HepG2 (cell line): Measurements from ENCODE around the gene TRMU. TPM values are rescaled to one million over a fixed set of nuclear protein-coding genes. Genes with fewer than 3 reads are reported as not detected.

Source experiments
- ATAC-seq: fragments of 200-7000 bp; cut with Tn5 transposase; 3 replicates; pipeline ENCODE4 v1.9.1; 2020; ENCODE audit warnings: mild to moderate bottlenecking, moderate library complexity
- BruUV-seq: library from RNA; stranded (reverse); fragments of 400-500 nt; replicated peaks from 2 replicates; lab custom pipeline; 2021; lab: Mats Ljungman, UMichigan
- CTCF ChIA-PET: fragments of 300-600 bp; formaldehyde crosslinking; extraction: SDS; loops from one replicate; lab custom pipeline; 2021; ENCODE audit warnings: low total read pairs, inconsistent platforms, low intra/inter-chr PET ratio; lab: Yijun Ruan, JAX
- POLR2A ChIA-PET: fragments of 350-600 bp; sonication (Branson Sonifier 250); formaldehyde crosslinking; loops from one replicate; lab custom pipeline; 2020; ENCODE audit warnings: antibody characterized with exemption, inconsistent platforms; lab: Yijun Ruan, JAX
- DNase-seq: peaks from one replicate; pipeline ENCODE4 v3.0.0-alpha.2; 2015; ENCODE audit warnings: low spot score
- FAIRE-seq: peaks from 3 replicates; lab custom pipeline; 2011; peaks lifted over from hg19 to GRCh38; lab: Jason Lieb, UNC
- H2AFZ ChIP-seq: one replicate; pipeline ENCODE4 v1.6.1; 2011; ENCODE audit warnings: low read length, inconsistent platforms
- H3K27ac ChIP-seq: fragments of 300-600 bp; 3 replicates; pipeline ENCODE4 v1.8.0; 2011; ENCODE audit warnings: mixed run types, mild to moderate bottlenecking, mixed read lengths, low read length, inconsistent platforms; ENCODE audit not compliant: insufficient read depth; ENCODE audit errors: extremely low read length
- H3K27me3 ChIP-seq, 2 experiments: fragments of 200-600 bp in 1 of 2; 2 replicates in 1 of 2; 3 replicates in 1 of 2; pipeline versions ENCODE4 v1.6.0 to v1.8.0; 2011; ENCODE audit warnings: low read length in 2 of 2, mild to moderate bottlenecking in 2 of 2, moderate library complexity in 2 of 2, inconsistent platforms in 1 of 2; ENCODE audit not compliant: insufficient read depth in 2 of 2, control insufficient read depth in 1 of 2
- H3K36me3 ChIP-seq, 2 experiments: fragments of 200-600 bp in 1 of 2; replicated peaks in 1 of 2; 2 replicates in 1 of 2; 3 replicates in 1 of 2; pipeline versions ENCODE4 v1.5.1 to v1.8.0; 2011; ENCODE audit warnings: low read length in 2 of 2, inconsistent platforms in 1 of 2; ENCODE audit not compliant: insufficient read depth in 2 of 2, control insufficient read depth in 1 of 2
- H3K4me1 ChIP-seq: 2 replicates; pipeline ENCODE4 v1.5.1; 2012; ENCODE audit warnings: low read length, inconsistent platforms; ENCODE audit not compliant: insufficient read depth
- H3K4me2 ChIP-seq: 2 replicates; pipeline ENCODE4 v1.6.0; 2011; ENCODE audit warnings: low read depth, low read length, inconsistent platforms
- H3K4me3 ChIP-seq, 3 experiments: fragments of 200-600 bp in 1 of 3; sonication (generic), shearing (Covaris generic) in 1 of 3; replicated peaks in 1 of 3; 2 replicates each; pipeline ENCODE4 v1.5.1; 2011 to 2016; ENCODE audit warnings: low read length in 3 of 3, inconsistent platforms in 2 of 3, low read depth in 2 of 3, mild to moderate bottlenecking in 2 of 3, control low read depth in 1 of 3, mixed read lengths in 1 of 3; ENCODE audit not compliant: insufficient read depth in 1 of 3
- H3K79me2 ChIP-seq: one replicate; pipeline ENCODE4 v1.6.1; 2011; ENCODE audit warnings: low read length, inconsistent platforms; ENCODE audit not compliant: insufficient read depth
- H3K9ac ChIP-seq: 2 replicates; pipeline ENCODE4 v1.6.0; 2011; ENCODE audit warnings: mild to moderate bottlenecking, low read depth, low read length, inconsistent platforms; ENCODE audit not compliant: insufficient read depth
- H3K9me3 ChIP-seq: 2 replicates; pipeline ENCODE4 v1.5.1; 2012; ENCODE audit warnings: mild to moderate bottlenecking, low read length
- H4K20me1 ChIP-seq: 2 replicates; pipeline ENCODE4 v1.6.0; 2011; ENCODE audit warnings: inconsistent platforms, mild to moderate bottlenecking, low read length, moderate library complexity; ENCODE audit not compliant: insufficient read depth
- HBP1 ChIP-seq: IDR thresholded peaks from 2 replicates; pipeline ENCODE4 v1.6.1; 2016; ENCODE audit warnings: low read depth, control low read depth
- IRF1 ChIP-seq: sonication (generic); formaldehyde crosslinking; IDR thresholded peaks from 2 replicates; pipeline ENCODE4 v1.4.0; 2020; ENCODE audit warnings: low read depth, mild to moderate bottlenecking, missing genetic modification reagents
- KDM6A ChIP-seq: IDR thresholded peaks from 2 replicates; pipeline ENCODE4 v1.6.1; 2016; ENCODE audit warnings: low read depth
- NR0B2 ChIP-seq: sonication (generic); formaldehyde crosslinking; IDR thresholded peaks from 2 replicates; pipeline ENCODE4 v1.4.0; 2020; ENCODE audit warnings: mild to moderate bottlenecking, missing genetic modification reagents
- PCBP2 ChIP-seq: fragments of 200-400 bp; formaldehyde crosslinking; optimal IDR thresholded peaks from 2 replicates; pipeline ENCODE3; 2018; ENCODE audit warnings: low read length, low read depth; ENCODE audit not compliant: poor library complexity, severe bottlenecking
- PLRG1 ChIP-seq: fragments of 450-650 bp; conservative IDR thresholded peaks from 2 replicates; pipeline ENCODE4 v1.6.1; 2016
- PRPF4 ChIP-seq: fragments of 200-400 bp; formaldehyde crosslinking; IDR thresholded peaks from 2 replicates; pipeline ENCODE4 v1.6.1; 2016; ENCODE audit warnings: low read length, low read depth; ENCODE audit not compliant: poor library complexity, severe bottlenecking
- REXO4 ChIP-seq: sonication (generic); formaldehyde crosslinking; IDR thresholded peaks from 2 replicates; pipeline ENCODE4 v1.8.0; 2022; ENCODE audit warnings: missing genetic modification reagents, mild to moderate bottlenecking, borderline replicate concordance
- SIX1 ChIP-seq: sonication (generic); formaldehyde crosslinking; IDR thresholded peaks from 2 replicates; pipeline ENCODE4 v1.4.0; 2020; ENCODE audit warnings: missing genetic modification reagents, borderline replicate concordance
- SRSF4 ChIP-seq: fragments of 200-400 bp; formaldehyde crosslinking; IDR thresholded peaks from one replicate; pipeline ENCODE4 v1.6.1; 2018; ENCODE audit warnings: mild to moderate bottlenecking, low read depth, low read length, moderate library complexity; ENCODE audit not compliant: poor library complexity, severe bottlenecking
- ZNF225 ChIP-seq: sonication (generic); formaldehyde crosslinking; IDR thresholded peaks from 2 replicates; pipeline ENCODE4 v1.4.0; 2020; ENCODE audit warnings: mild to moderate bottlenecking, missing genetic modification reagents
- ZNF251 ChIP-seq: sonication (generic); formaldehyde crosslinking; IDR thresholded peaks from 2 replicates; pipeline ENCODE4 v1.9.0; 2021; ENCODE audit warnings: mild to moderate bottlenecking, missing genetic modification reagents
- ZNF703 ChIP-seq: sonication (generic); formaldehyde crosslinking; IDR thresholded peaks from 2 replicates; pipeline ENCODE4 v1.5.1; 2020; ENCODE audit warnings: missing genetic modification reagents, mild to moderate bottlenecking, moderate library complexity, borderline replicate concordance
- ZNF777 ChIP-seq: sonication (generic); formaldehyde crosslinking; IDR thresholded peaks from 2 replicates; pipeline ENCODE4 v1.4.0; 2020; ENCODE audit warnings: missing genetic modification reagents
- WGBS: methylation state at CpG from one replicate; pipeline ENCODE4 v1.1.6; 2017; ENCODE audit warnings: low lambda C conversion rate; 5-methylcytosine and 5-hydroxymethylcytosine counted together
- in situ Hi-C: cut with HindIII; loops from 2 replicates; pipeline ENCODE4 v1.10.0; 2017; ENCODE audit warnings: low pct_unique_long_range_greater_than_20kb; ENCODE audit not compliant: extremely low pct_ligation_motif_present
- intact Hi-C: fragments of 100-400 bp; cut with micrococcal nuclease; formaldehyde crosslinking; loops from one replicate; pipeline ENCODE4 v1.10.0; 2022; ENCODE audit not compliant: unreplicated experiment
- polyA plus RNA-seq, 8 experiments: library from polyadenylated mRNA; depleted of rRNA in 3 of 8; stranded (reverse) in 7 of 8; unstranded in 1 of 8; fragments of >200 nt; fragmentation: Illumina TruSeq in 4 of 8; extraction: Trizol in 4 of 8; gene quantifications; 2 replicates each; pipeline versions ENCODE4 v1.2.1 to v1.2.3, GENCODE V29; 2011 to 2016; ENCODE audit warnings: low read depth in 4 of 8, missing spikeins in 1 of 8, mixed read lengths in 1 of 8; ENCODE audit not compliant: insufficient read depth in 1 of 8
- total RNA-seq, 5 experiments: library from RNA; depleted of rRNA; stranded (reverse); fragments of >200 nt; fragmentation: Illumina TruSeq; extraction: Trizol; gene quantifications; 2 replicates each; pipeline ENCODE4 v1.2.3, GENCODE V29; 2016; ENCODE audit warnings: low read depth in 1 of 5

Gene TRMU
- total and polyA plus RNA-seq, 2 of the 13 experiments (the other 11 are each of a cell fraction or from before 2014, with no cell fraction given) = 31.0 to 50.2 TPM

GRCh38 chr22:46326066-46326680, 9.3 kb upstream of the TRMU start (continued):
- TF ChIP-seq SIX1 (CRISPR knock-in tag) = no peak
- TF ChIP-seq, all 625 proteins: peak for 0

GRCh38 chr22:46327691-46328465, 7.6 kb upstream of the TRMU start:
- Histone ChIP-seq H3K9me3 (no peaks in the 10 kb centered on the region), H3K27ac (no peak overlapping the region), H3K4me3 (no peak overlapping the region), H3K9ac (no peak overlapping the region), H3K4me1 (no peaks in the 10 kb centered on the region), H3K36me3 (peaks cover 23 to 72% of the 10 kb centered on the region in 2 experiments), H4K20me1 (no peaks in the 10 kb centered on the region), H3K27me3 (no peaks in the 10 kb centered on the region), H3K4me2 (no peak overlapping the region), H2AFZ (no peak overlapping the region), H3K79me2 (no peaks in the 10 kb centered on the region)
- CTCF ChIA-PET = no interaction called here
- WGBS = 89% methylated on average over 7 of the region's 13 CpGs
- no peak for FAIRE-seq
- in situ Hi-C loops = no loop called here
- no peak for ATAC-seq
- no TSS peak for BruUV-seq
- no peak for TF ChIP-seq PLRG1
- no peak for TF ChIP-seq ZNF225 (CRISPR knock-in tag)
- no peak for TF ChIP-seq KDM6A (CRISPR knock-in tag)
- TF ChIP-seq NR0B2 = no peak
- TF ChIP-seq REXO4 (CRISPR knock-in tag) = no peak
- no peak for TF ChIP-seq SRSF4
- TF ChIP-seq ZNF703 (CRISPR knock-in tag) = no peak
- TF ChIP-seq HBP1 (CRISPR knock-in tag) = no peak
- no peak for TF ChIP-seq PRPF4
- TF ChIP-seq IRF1 (CRISPR knock-in tag) = no peak
- TF ChIP-seq PCBP2 = no peak
- no peak for TF ChIP-seq ZNF777
- TF ChIP-seq ZNF251 = no peak
- intact Hi-C loops = no loop called here
- no peak for DNase-seq
- POLR2A ChIA-PET = no interaction called here
